Panc1 (cell line): ENCODE results near the gene CHST11. TPM values are rescaled to one million over a fixed set of nuclear protein-coding genes. Genes with fewer than 3 reads are reported as not detected.

Experiments used
- ATAC-seq: fragments of 200-7000 bp; cut with Tn5 transposase; 2 replicates; pipeline ENCODE4 v1.9.1; 2020; ENCODE audit warnings: mild to moderate bottlenecking, moderate library complexity
- BruUV-seq: library from RNA; stranded (reverse); fragments of 400-500 nt; replicated peaks from 2 replicates; lab custom pipeline; 2021; lab: Mats Ljungman, UMichigan
- CTCF ChIA-PET: fragments of 300-600 bp; sonication (Branson Sonifier 250); formaldehyde crosslinking; loops from one replicate; lab custom pipeline; 2022; ENCODE audit warnings: antibody characterized with exemption; lab: Charles Lee
- POLR2A ChIA-PET: fragments of 300-600 bp; sonication (Branson Sonifier 250); formaldehyde crosslinking; loops from one replicate; lab custom pipeline; 2022; ENCODE audit warnings: antibody characterized with exemption; lab: Charles Lee
- DNase-seq: peaks from one replicate; pipeline ENCODE4 v3.0.0-alpha.2; 2010; ENCODE audit warnings: low read depth, low spot score
- H3K27ac ChIP-seq: 2 replicates; pipeline ENCODE4 v1.5.1; 2011; ENCODE audit warnings: mild to moderate bottlenecking, low read length, inconsistent platforms
- H3K27me3 ChIP-seq: fragments of 200-500 bp; sonication (Bioruptor generic); 2 replicates; pipeline ENCODE4 v1.6.0; 2014; ENCODE audit warnings: low read length, inconsistent platforms; ENCODE audit not compliant: control insufficient read depth, insufficient read depth
- H3K36me3 ChIP-seq: fragments of 200-500 bp; sonication (Bioruptor generic); 2 replicates; pipeline ENCODE4 v1.5.1; 2014; ENCODE audit warnings: inconsistent platforms, mild to moderate bottlenecking, low read length, moderate library complexity; ENCODE audit not compliant: control insufficient read depth, insufficient read depth
- H3K4me1 ChIP-seq: 2 replicates; pipeline ENCODE4 v1.5.1; 2011; ENCODE audit warnings: inconsistent platforms, mild to moderate bottlenecking, low read length, moderate library complexity; ENCODE audit not compliant: control insufficient read depth, insufficient read depth
- H3K4me3 ChIP-seq, 2 experiments: 2 replicates each; pipeline ENCODE4 v1.5.1; 2011 to 2012; ENCODE audit warnings: low read depth in 2 of 2, low read length in 2 of 2, mild to moderate bottlenecking in 2 of 2, inconsistent platforms in 1 of 2, moderate library complexity in 1 of 2
- H3K9me3 ChIP-seq: fragments of 200-500 bp; sonication (Bioruptor generic); 2 replicates; pipeline ENCODE4 v1.5.1; 2014; ENCODE audit warnings: low read depth, mild to moderate bottlenecking, inconsistent platforms, low read length, moderate library complexity; ENCODE audit not compliant: control insufficient read depth, insufficient read depth
- POLR2AphosphoS5 ChIP-seq: IDR thresholded peaks from 2 replicates; pipeline ENCODE4 v1.6.1; 2012; ENCODE audit warnings: mild to moderate bottlenecking, low read depth, low read length, moderate library complexity
- SIN3A ChIP-seq: IDR thresholded peaks from 2 replicates; pipeline ENCODE4 v1.6.1; 2012; ENCODE audit warnings: low read depth, mild to moderate bottlenecking, low read length, moderate library complexity, borderline replicate concordance; ENCODE audit not compliant: insufficient read depth
- TCF7L2 ChIP-seq: IDR thresholded peaks from 2 replicates; pipeline ENCODE4 v1.6.1; 2011; ENCODE audit warnings: mild to moderate bottlenecking, low read depth, low read length, inconsistent platforms
- in situ Hi-C: cut with HindIII; loops from 2 replicates; pipeline ENCODE4 v1.10.0; 2016; ENCODE audit warnings: low sequenced_read_pairs, low pct_unique_long_range_greater_than_20kb
- intact Hi-C: fragments of 100-400 bp; cut with micrococcal nuclease; formaldehyde crosslinking; loops from one replicate; pipeline ENCODE4 v1.10.0; 2022; ENCODE audit not compliant: unreplicated experiment
- total RNA-seq: library from RNA; stranded (reverse); gene quantifications from one replicate; pipeline ENCODE4 v1.2.1, GENCODE V29; 2021; ENCODE audit not compliant: unreplicated experiment
- TF ChIP-seq, protein P1 (sequence below): fragments of 450-650 bp; IDR thresholded peaks from 2 replicates; pipeline ENCODE4 v1.5.1; 2017; ENCODE audit warnings: mild to moderate bottlenecking
- TF ChIP-seq, protein P2 (sequence below), 2 experiments: IDR thresholded peaks; 2 replicates each; pipeline ENCODE4 v1.6.1; 2011 to 2012; ENCODE audit warnings: low read depth in 2 of 2, control low read depth in 1 of 2, low read length in 1 of 2, mild to moderate bottlenecking in 1 of 2, moderate library complexity in 1 of 2; ENCODE audit not compliant: insufficient read depth in 1 of 2

CHST11 gene
- total RNA-seq, 1 experiment from 2014 or later = 11.4 TPM

DNA sequence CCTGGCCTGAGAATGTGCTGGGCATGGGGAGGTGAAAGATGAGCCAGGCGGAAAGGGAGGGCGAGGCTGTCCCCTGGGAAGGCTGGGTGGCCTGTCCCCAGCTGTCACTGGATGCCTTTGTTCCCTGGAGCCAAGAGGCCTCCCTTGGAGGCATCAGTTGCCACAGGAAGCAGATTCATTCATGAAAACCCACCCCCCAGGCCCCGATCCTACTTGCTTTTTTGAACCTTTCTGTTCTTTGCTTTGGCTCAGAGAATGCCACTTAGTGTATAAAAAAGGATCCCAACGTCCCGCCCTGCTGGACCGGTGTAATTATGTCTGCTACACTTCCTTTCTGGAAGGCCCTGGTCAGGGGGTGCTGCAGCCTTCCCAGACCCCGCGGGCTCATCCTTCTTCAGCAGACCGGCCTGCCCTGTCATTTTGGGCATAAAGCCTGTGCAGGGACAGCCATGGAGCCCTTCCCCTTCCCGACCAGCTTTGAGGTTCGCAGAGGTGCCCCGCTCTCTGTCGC is 281.1 kb downstream of the CHST11 start:
- no peaks in the 10 kb centered on the region for H3K36me3 ChIP-seq
- H3K27ac ChIP-seq = no peak overlapping the region
- POLR2A ChIA-PET = no interaction called here
- H3K9me3 ChIP-seq = no peaks in the 10 kb centered on the region
- no TSS peak for BruUV-seq
- ATAC-seq (no peak), DNase-seq (no peak)
- 0 out of 2 replicates have a peak, but pooled peaks cover 3% of the 10 kb centered on the region for H3K4me1 ChIP-seq
- no peak overlapping the region for H3K4me3 ChIP-seq
- in situ Hi-C loops (no loop called here), intact Hi-C loops (no loop called here)
- H3K27me3 ChIP-seq = no peaks in the 10 kb centered on the region
- CTCF ChIA-PET = no interaction called here
- TF ChIP-seq POLR2AphosphoS5 (no peak), TCF7L2 (no peak), SIN3A (no peak)
- TF ChIP-seq, protein P1, sequence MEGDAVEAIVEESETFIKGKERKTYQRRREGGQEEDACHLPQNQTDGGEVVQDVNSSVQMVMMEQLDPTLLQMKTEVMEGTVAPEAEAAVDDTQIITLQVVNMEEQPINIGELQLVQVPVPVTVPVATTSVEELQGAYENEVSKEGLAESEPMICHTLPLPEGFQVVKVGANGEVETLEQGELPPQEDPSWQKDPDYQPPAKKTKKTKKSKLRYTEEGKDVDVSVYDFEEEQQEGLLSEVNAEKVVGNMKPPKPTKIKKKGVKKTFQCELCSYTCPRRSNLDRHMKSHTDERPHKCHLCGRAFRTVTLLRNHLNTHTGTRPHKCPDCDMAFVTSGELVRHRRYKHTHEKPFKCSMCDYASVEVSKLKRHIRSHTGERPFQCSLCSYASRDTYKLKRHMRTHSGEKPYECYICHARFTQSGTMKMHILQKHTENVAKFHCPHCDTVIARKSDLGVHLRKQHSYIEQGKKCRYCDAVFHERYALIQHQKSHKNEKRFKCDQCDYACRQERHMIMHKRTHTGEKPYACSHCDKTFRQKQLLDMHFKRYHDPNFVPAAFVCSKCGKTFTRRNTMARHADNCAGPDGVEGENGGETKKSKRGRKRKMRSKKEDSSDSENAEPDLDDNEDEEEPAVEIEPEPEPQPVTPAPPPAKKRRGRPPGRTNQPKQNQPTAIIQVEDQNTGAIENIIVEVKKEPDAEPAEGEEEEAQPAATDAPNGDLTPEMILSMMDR = no peak
- TF ChIP-seq, protein P2, sequence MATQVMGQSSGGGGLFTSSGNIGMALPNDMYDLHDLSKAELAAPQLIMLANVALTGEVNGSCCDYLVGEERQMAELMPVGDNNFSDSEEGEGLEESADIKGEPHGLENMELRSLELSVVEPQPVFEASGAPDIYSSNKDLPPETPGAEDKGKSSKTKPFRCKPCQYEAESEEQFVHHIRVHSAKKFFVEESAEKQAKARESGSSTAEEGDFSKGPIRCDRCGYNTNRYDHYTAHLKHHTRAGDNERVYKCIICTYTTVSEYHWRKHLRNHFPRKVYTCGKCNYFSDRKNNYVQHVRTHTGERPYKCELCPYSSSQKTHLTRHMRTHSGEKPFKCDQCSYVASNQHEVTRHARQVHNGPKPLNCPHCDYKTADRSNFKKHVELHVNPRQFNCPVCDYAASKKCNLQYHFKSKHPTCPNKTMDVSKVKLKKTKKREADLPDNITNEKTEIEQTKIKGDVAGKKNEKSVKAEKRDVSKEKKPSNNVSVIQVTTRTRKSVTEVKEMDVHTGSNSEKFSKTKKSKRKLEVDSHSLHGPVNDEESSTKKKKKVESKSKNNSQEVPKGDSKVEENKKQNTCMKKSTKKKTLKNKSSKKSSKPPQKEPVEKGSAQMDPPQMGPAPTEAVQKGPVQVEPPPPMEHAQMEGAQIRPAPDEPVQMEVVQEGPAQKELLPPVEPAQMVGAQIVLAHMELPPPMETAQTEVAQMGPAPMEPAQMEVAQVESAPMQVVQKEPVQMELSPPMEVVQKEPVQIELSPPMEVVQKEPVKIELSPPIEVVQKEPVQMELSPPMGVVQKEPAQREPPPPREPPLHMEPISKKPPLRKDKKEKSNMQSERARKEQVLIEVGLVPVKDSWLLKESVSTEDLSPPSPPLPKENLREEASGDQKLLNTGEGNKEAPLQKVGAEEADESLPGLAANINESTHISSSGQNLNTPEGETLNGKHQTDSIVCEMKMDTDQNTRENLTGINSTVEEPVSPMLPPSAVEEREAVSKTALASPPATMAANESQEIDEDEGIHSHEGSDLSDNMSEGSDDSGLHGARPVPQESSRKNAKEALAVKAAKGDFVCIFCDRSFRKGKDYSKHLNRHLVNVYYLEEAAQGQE (IDR thresholded peaks at IDR 0.05; ENCODE audit: insufficient read depth in 1 of 2, low read depth in 2 of 2, low read length in 1 of 2) = no peak

DNA sequence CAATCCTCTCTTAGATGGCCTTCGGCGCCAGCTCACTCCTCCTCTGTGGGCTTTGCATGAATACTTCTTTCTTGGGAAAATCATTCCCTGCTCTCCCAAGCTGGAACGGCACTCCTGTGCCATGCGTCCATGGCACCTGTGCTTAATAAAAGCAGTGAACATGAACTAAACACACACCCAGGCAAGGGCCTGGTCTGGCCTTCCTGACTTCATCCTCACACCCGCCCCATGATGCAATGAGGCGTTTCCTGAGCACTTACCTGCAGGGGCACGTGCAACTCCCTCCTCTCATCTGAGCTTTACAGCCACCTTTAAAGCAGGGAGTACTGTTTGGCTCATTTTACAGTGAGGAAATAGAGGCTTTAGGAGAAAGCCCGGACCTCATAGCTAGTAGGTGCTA is 281.6 kb downstream of the CHST11 start:
- TF ChIP-seq, protein P1 = no peak
- TF ChIP-seq SIN3A (no peak), POLR2AphosphoS5 (no peak), TCF7L2 (no peak)
- TF ChIP-seq, protein P2 (IDR thresholded peaks at IDR 0.05; ENCODE audit: insufficient read depth in 1 of 2, low read depth in 2 of 2, low read length in 1 of 2) = no peak
- BruUV-seq = no TSS peak
- POLR2A ChIA-PET = no interaction called here
- Histone ChIP-seq H3K27ac (no peak overlapping the region), H3K27me3 (no peaks in the 10 kb centered on the region), H3K36me3 (no peaks in the 10 kb centered on the region), H3K4me3 (no peak overlapping the region), H3K9me3 (no peaks in the 10 kb centered on the region), H3K4me1 (0 out of 2 replicates have a peak, but pooled peaks cover 3% of the 10 kb centered on the region)
- ATAC-seq (no peak), DNase-seq (no peak)
- in situ Hi-C loops = no loop called here
- CTCF ChIA-PET = no interaction called here
- intact Hi-C loops = no loop called here
